A549 (cell line): ENCODE measurements around the gene CCDC146. TPM values are rescaled to one million over a fixed set of nuclear protein-coding genes. Genes with fewer than 3 reads are reported as not detected.

Experiments used
- ATAC-seq, 2 experiments: fragments of 200-7000 bp in 1 of 2; fragments of >200 bp in 1 of 2; cut with Nextera tagmentation in 1 of 2; cut with Tn5 transposase in 1 of 2; 3 replicates each; pipeline versions ENCODE4 v1.8.0 to v1.9.1; 2018 to 2020; ENCODE audit warnings: mild to moderate bottlenecking in 1 of 2, moderate library complexity in 1 of 2
- CTCF ChIA-PET: fragments of 300-600 bp; sonication (Branson Sonifier 250); formaldehyde crosslinking; extraction: SDS; loops from one replicate; lab custom pipeline; 2021; ENCODE audit warnings: antibody characterized with exemption, inconsistent platforms; lab: Yijun Ruan, JAX
- POLR2A ChIA-PET: fragments of 350-600 bp; formaldehyde crosslinking; extraction: SDS; loops from one replicate; lab custom pipeline; 2021; ENCODE audit warnings: antibody characterized with exemption, inconsistent platforms; lab: Yijun Ruan, JAX
- DNase-seq, 2 experiments: peaks; one replicate each; pipeline versions ENCODE4 v3.0.0 to v3.0.0-alpha.2; 2011 to 2016; ENCODE audit warnings: low read depth in 1 of 2, low spot score in 1 of 2
- FAIRE-seq: peaks from 2 replicates; lab custom pipeline; 2011; peaks lifted over from hg19 to GRCh38; lab: Jason Lieb, UNC
- H3K27ac ChIP-seq, 2 experiments: fragments of >200 bp; sonication (Bioruptor Twin); formaldehyde crosslinking; 3 replicates each; pipeline ENCODE4 v1.5.1; 2016 to 2017
- H3K4me1 ChIP-seq: fragments of >200 bp; sonication (Bioruptor Twin); formaldehyde crosslinking; 3 replicates; pipeline ENCODE4 v1.6.1; 2016
- H3K4me2 ChIP-seq: fragments of >200 bp; sonication (Bioruptor Twin); formaldehyde crosslinking; 3 replicates; pipeline ENCODE4 v1.6.1; 2016
- H3K4me3 ChIP-seq: fragments of >200 bp; sonication (Bioruptor Twin); formaldehyde crosslinking; 3 replicates; pipeline ENCODE4 v1.5.1; 2016
- H3K9me3 ChIP-seq: fragments of >200 bp; sonication (Bioruptor Twin); formaldehyde crosslinking; 3 replicates; pipeline ENCODE4 v1.6.1; 2016
- ATOH8 ChIP-seq: fragments of 250-450 bp; sonication (Bioruptor Pico); IDR thresholded peaks from 2 replicates; pipeline ENCODE4 v1.5.0; 2020; ENCODE audit warnings: low read depth, mild to moderate bottlenecking, moderate library complexity
- BCL3 ChIP-seq: fragments of >200 bp; sonication (Bioruptor Twin); formaldehyde crosslinking; IDR thresholded peaks from 3 replicates; pipeline ENCODE4 v1.6.1; 2016
- BHLHE40 ChIP-seq: IDR thresholded peaks from 2 replicates; pipeline ENCODE4 v1.6.1; 2012; ENCODE audit warnings: low read depth, low read length, inconsistent platforms
- CBX2 ChIP-seq: fragments of 200-600 bp; sonication (generic); IDR thresholded peaks from 2 replicates; pipeline ENCODE4 v1.6.1; 2016; ENCODE audit warnings: low read depth, mild to moderate bottlenecking, borderline replicate concordance
- CHD4 ChIP-seq: fragments of 200-600 bp; sonication (generic); IDR thresholded peaks from 2 replicates; pipeline ENCODE4 v1.6.1; 2016; ENCODE audit warnings: antibody characterized with exemption, mild to moderate bottlenecking, borderline replicate concordance
- E2F6 ChIP-seq: IDR thresholded peaks from 2 replicates; pipeline ENCODE4 v1.6.1; 2012; ENCODE audit warnings: low read depth, borderline replicate concordance
- FOSL2 ChIP-seq, 2 experiments: fragments of 450-650 bp in 1 of 2; fragments of >200 bp in 1 of 2; sonication (Bioruptor Twin) in 1 of 2; formaldehyde crosslinking; IDR thresholded peaks; 2 replicates each; pipeline versions ENCODE4 v1.5.0 to v1.6.1; 2016 to 2020; ENCODE audit warnings: mild to moderate bottlenecking in 1 of 2, moderate library complexity in 1 of 2
- FOXS1 ChIP-seq: fragments of 250-450 bp; sonication (Bioruptor Pico); IDR thresholded peaks from 2 replicates; pipeline ENCODE4 v1.5.0; 2020; ENCODE audit warnings: mild to moderate bottlenecking, moderate library complexity
- HES2 ChIP-seq: fragments of >200 bp; sonication (Bioruptor Twin); formaldehyde crosslinking; IDR thresholded peaks from 2 replicates; pipeline ENCODE4 v1.6.1; 2016
- HMGXB4 ChIP-seq: fragments of 250-450 bp; sonication (Bioruptor Pico); IDR thresholded peaks from 2 replicates; pipeline ENCODE4 v1.5.0; 2021; ENCODE audit warnings: mild to moderate bottlenecking, moderate library complexity, borderline replicate concordance
- HOXA7 ChIP-seq: fragments of 250-450 bp; sonication (Bioruptor Pico); IDR thresholded peaks from 2 replicates; pipeline ENCODE4 v1.5.0; 2020; ENCODE audit warnings: mild to moderate bottlenecking, moderate library complexity
- JUNB ChIP-seq: fragments of >200 bp; sonication (Bioruptor Twin); formaldehyde crosslinking; IDR thresholded peaks from 2 replicates; pipeline ENCODE4 v1.6.1; 2016
- KDM1A ChIP-seq: fragments of 200-600 bp; sonication (generic); IDR thresholded peaks from 2 replicates; pipeline ENCODE4 v1.6.1; 2016; ENCODE audit warnings: low read depth, mild to moderate bottlenecking
- KDM5A ChIP-seq: fragments of 200-600 bp; sonication (generic); IDR thresholded peaks from 2 replicates; pipeline ENCODE4 v1.6.1; 2016; ENCODE audit warnings: antibody characterized with exemption, mild to moderate bottlenecking
- MAX ChIP-seq: IDR thresholded peaks from 2 replicates; pipeline ENCODE4 v1.6.1; 2012
- MAZ ChIP-seq: fragments of 150-350 bp; IDR thresholded peaks from 2 replicates; pipeline ENCODE4 v1.6.1; 2014; ENCODE audit warnings: antibody characterized with exemption, low read depth, low read length, borderline replicate concordance
- NPAS2 ChIP-seq: fragments of 250-450 bp; sonication (Bioruptor Pico); IDR thresholded peaks from 2 replicates; pipeline ENCODE4 v1.8.0; 2022; ENCODE audit warnings: mild to moderate bottlenecking, moderate library complexity, borderline replicate concordance
- RARB ChIP-seq: fragments of 250-450 bp; sonication (Bioruptor Pico); IDR thresholded peaks from 2 replicates; pipeline ENCODE4 v1.8.0; 2021; ENCODE audit warnings: mild to moderate bottlenecking, moderate library complexity
- RCOR1 ChIP-seq: fragments of 150-350 bp; IDR thresholded peaks from 2 replicates; pipeline ENCODE4 v1.6.1; 2014; ENCODE audit warnings: antibody characterized with exemption, low read length, low read depth
- REST ChIP-seq: fragments of 200-600 bp; sonication (generic); IDR thresholded peaks from 2 replicates; pipeline ENCODE4 v1.6.1; 2016; ENCODE audit warnings: antibody characterized with exemption, mild to moderate bottlenecking, moderate library complexity
- TFCP2L1 ChIP-seq: fragments of 250-450 bp; sonication (Bioruptor Pico); IDR thresholded peaks from 2 replicates; pipeline ENCODE4 v1.5.0; 2021; ENCODE audit warnings: mild to moderate bottlenecking
- TP53 ChIP-seq: fragments of 250-450 bp; sonication (Bioruptor Pico); IDR thresholded peaks from 2 replicates; pipeline ENCODE4 v1.5.0; 2021; ENCODE audit warnings: mild to moderate bottlenecking, moderate library complexity
- ZFP36 ChIP-seq: fragments of 450-650 bp; IDR thresholded peaks from 2 replicates; pipeline ENCODE4 v1.6.1; 2014; ENCODE audit warnings: borderline replicate concordance; ENCODE audit not compliant: partially characterized antibody
- ZSCAN20 ChIP-seq: fragments of 250-450 bp; sonication (Bioruptor Pico); IDR thresholded peaks from 2 replicates; pipeline ENCODE4 v1.8.0; 2022; ENCODE audit warnings: mild to moderate bottlenecking, moderate library complexity
- WGBS: methylation state at CpG from one replicate; pipeline ENCODE4 v1.1.6; 2017; ENCODE audit errors: missing lambda C conversion rate; 5-methylcytosine and 5-hydroxymethylcytosine counted together
- polyA plus RNA-seq, 4 experiments: library from polyadenylated mRNA; depleted of rRNA in 3 of 4; stranded (reverse); fragments of >200 nt; fragmentation: RNase III in 1 of 4; extraction: RNeasy Plus Mini Kit Qiagen cat#74134 plus additional on column Dnase treatment in 1 of 4; gene quantifications; 2 replicates in 3 of 4; 3 replicates in 1 of 4; pipeline ENCODE4 v1.2.3, GENCODE V29; 2011 to 2017

The CCDC146 gene
- polyA plus RNA-seq, 2 of the 4 experiments (the other 2 are of a cell fraction) = 1.4 to 3.4 TPM

GRCh38 chr7:77185866-77186265 is 63.5 kb downstream of the CCDC146 start:
- POLR2A ChIA-PET = no interaction called here
- ATAC-seq (no peak), DNase-seq (no peak), FAIRE-seq (no peak)
- no peak overlapping the region for H3K27ac ChIP-seq
- WGBS = 74% methylated on average over 2 of the region's 2 CpGs
- H3K9me3 ChIP-seq = no peaks in the 10 kb centered on the region
- H3K4me3 ChIP-seq = no peak overlapping the region
- TF ChIP-seq CBX2 (no peak), MAZ (no peak), RCOR1 (no peak), TP53 (no peak), FOXS1 (CRISPR knock-in tag) (no peak), E2F6 (no peak), CHD4 (no peak), ZFP36 (no peak), NPAS2 (CRISPR knock-in tag) (no peak), HES2 (no peak), JUNB (no peak), ZSCAN20 (CRISPR knock-in tag) (no peak), BCL3 (no peak), BHLHE40 (no peak), HMGXB4 (CRISPR knock-in tag) (no peak), RARB (CRISPR knock-in tag) (no peak), KDM1A (no peak), FOSL2 (IDR thresholded peaks at IDR 0.05) (no peak), FOSL2 (CRISPR knock-in tag; IDR thresholded peaks at IDR 0.05) (no peak), ATOH8 (CRISPR knock-in tag) (no peak), HOXA7 (no peak)
- CTCF ChIA-PET = no interaction called here
- H3K4me2 ChIP-seq = no peak overlapping the region
- no peaks in the 10 kb centered on the region for H3K4me1 ChIP-seq

GRCh38 chr7:77188731-77189437 is 66.5 kb downstream of the CCDC146 start:
- Histone ChIP-seq H3K27ac (no peak overlapping the region), H3K4me1 (no peaks in the 10 kb centered on the region), H3K4me3 (no peak overlapping the region), H3K4me2 (no peak overlapping the region), H3K9me3 (no peaks in the 10 kb centered on the region)
- 86% methylated on average over 4 of the region's 4 CpGs for WGBS
- POLR2A ChIA-PET = no interaction called here
- TF ChIP-seq TFCP2L1 (no peak), RCOR1 (no peak), MAX (no peak), KDM5A (no peak), REST (no peak)
- DNase-seq (no peak), ATAC-seq (no peak), FAIRE-seq (no peak)
- CTCF ChIA-PET = no interaction called here
